Endothelial cell of umbilical vein (primary cell): ENCODE measurements around the gene SDC3. TPM values are rescaled to one million over a fixed set of nuclear protein-coding genes. Genes with fewer than 3 reads are reported as not detected.

ENCODE experiments used
- BruUV-seq: library from RNA; stranded (reverse); fragments of 400-500 nt; replicated peaks from 2 replicates; lab custom pipeline; 2021; lab: Mats Ljungman, UMichigan
- CTCF ChIA-PET: fragments of 300-600, 350-600 bp; sonication (Branson Sonifier 250); formaldehyde crosslinking; loops from one replicate; lab custom pipeline; 2021; ENCODE audit warnings: antibody characterized with exemption, inconsistent platforms; lab: Charles Lee
- POLR2A ChIA-PET: fragments of 300-600, 350-600 bp; sonication (Branson Sonifier 250); formaldehyde crosslinking; loops from one replicate; lab custom pipeline; 2021; ENCODE audit warnings: antibody characterized with exemption, inconsistent platforms; lab: Charles Lee
- DNase-seq: peaks from one replicate; pipeline ENCODE4 v3.0.0-alpha.2; 2011; ENCODE audit warnings: low read depth, low spot score
- FAIRE-seq: peaks from 2 replicates; lab custom pipeline; 2011; peaks lifted over from hg19 to GRCh38; lab: Jason Lieb, UNC
- H2AFZ ChIP-seq: 2 replicates; pipeline ENCODE4 v1.6.0; 2012; ENCODE audit warnings: low read depth, low read length, control low read depth, inconsistent platforms
- H3K27ac ChIP-seq: 2 replicates; pipeline ENCODE4 v1.5.1; 2011; ENCODE audit warnings: low read depth, mild to moderate bottlenecking, control low read depth, low read length, moderate library complexity; ENCODE audit not compliant: insufficient read depth
- H3K27me3 ChIP-seq, 2 experiments: 2 replicates each; pipeline versions ENCODE4 v1.6.0 to v1.6.1; 2011; ENCODE audit warnings: low read length in 2 of 2, mixed read lengths in 1 of 2; ENCODE audit not compliant: control insufficient read depth in 2 of 2, insufficient read depth in 2 of 2
- H3K36me3 ChIP-seq, 2 experiments: 2 replicates in 1 of 2; 3 replicates in 1 of 2; pipeline ENCODE4 v1.5.1; 2011; ENCODE audit warnings: low read length in 2 of 2, mild to moderate bottlenecking in 1 of 2, moderate library complexity in 1 of 2; ENCODE audit not compliant: control insufficient read depth in 2 of 2, insufficient read depth in 2 of 2; ENCODE audit errors: extremely low read depth in 1 of 2
- H3K4me1 ChIP-seq: 3 replicates; pipeline ENCODE4 v1.5.1; 2011; ENCODE audit warnings: mild to moderate bottlenecking, low read length; ENCODE audit not compliant: control insufficient read depth, insufficient read depth; ENCODE audit errors: extremely low read depth
- H3K4me2 ChIP-seq: 2 replicates; pipeline ENCODE4 v1.6.1; 2011; ENCODE audit warnings: low read length, control low read depth, mixed read lengths; ENCODE audit not compliant: insufficient read depth
- H3K4me3 ChIP-seq, 3 experiments: fragments of 200-600 bp in 1 of 3; sonication (generic), shearing (Covaris generic) in 1 of 3; replicated peaks in 1 of 3; 2 replicates each; pipeline ENCODE4 v1.5.1; 2011 to 2016; ENCODE audit warnings: control low read depth in 3 of 3, low read length in 3 of 3, mild to moderate bottlenecking in 2 of 3, inconsistent platforms in 1 of 3, low read depth in 1 of 3, moderate library complexity in 1 of 3; ENCODE audit not compliant: insufficient read depth in 1 of 3
- H3K79me2 ChIP-seq: 2 replicates; pipeline ENCODE4 v1.6.0; 2012; ENCODE audit warnings: low read length, inconsistent platforms; ENCODE audit not compliant: control insufficient read depth, insufficient read depth
- H3K9ac ChIP-seq: replicated peaks from 2 replicates; pipeline ENCODE3; 2011; ENCODE audit warnings: low read length, control low read depth; ENCODE audit not compliant: insufficient read depth; ENCODE audit errors: extremely low read depth
- H3K9me1 ChIP-seq: replicated peaks from 3 replicates; pipeline ENCODE4 v1.6.0; 2011; ENCODE audit warnings: mild to moderate bottlenecking, low read length; ENCODE audit not compliant: control insufficient read depth, insufficient read depth; ENCODE audit errors: extremely low read depth
- H3K9me3 ChIP-seq: replicated peaks from 2 replicates; pipeline ENCODE4 v1.5.1; 2012; ENCODE audit warnings: low read length, inconsistent platforms; ENCODE audit not compliant: control insufficient read depth, insufficient read depth
- H4K20me1 ChIP-seq: replicated peaks from 2 replicates; pipeline ENCODE3; 2011; ENCODE audit warnings: mild to moderate bottlenecking, low read length; ENCODE audit not compliant: control insufficient read depth, insufficient read depth; ENCODE audit errors: extremely low read depth
- CTCF ChIP-seq, 2 donors: IDR thresholded peaks; 1 replicate in 1 of 2; 2 replicates in 1 of 2; pipeline ENCODE4 v1.5.1; 2011; ENCODE audit warnings: low read length in 2 of 2, mild to moderate bottlenecking in 2 of 2, moderate library complexity in 2 of 2, control low read depth in 1 of 2, inconsistent platforms in 1 of 2, low read depth in 1 of 2; ENCODE audit not compliant: insufficient read depth in 1 of 2; ENCODE audit errors: extremely low read depth in 1 of 2
- EZH2 ChIP-seq: IDR thresholded peaks from 2 replicates; pipeline ENCODE4 v1.6.1; 2012; ENCODE audit warnings: borderline replicate concordance, low read depth, mild to moderate bottlenecking, moderate library complexity, low read length, inconsistent platforms; ENCODE audit not compliant: severe bottlenecking
- FOS ChIP-seq: IDR thresholded peaks from 2 replicates; pipeline ENCODE4 v1.6.1; 2011; ENCODE audit warnings: mild to moderate bottlenecking, low read length, moderate library complexity, borderline replicate concordance; ENCODE audit not compliant: insufficient read depth
- GATA2 ChIP-seq: IDR thresholded peaks from 2 replicates; pipeline ENCODE4 v1.7.0; 2011; ENCODE audit warnings: low read depth, mild to moderate bottlenecking, moderate library complexity, mixed read lengths, low read length; ENCODE audit not compliant: insufficient read length, insufficient read depth
- JUN ChIP-seq: IDR thresholded peaks from 2 replicates; pipeline ENCODE4 v1.6.1; 2011; ENCODE audit warnings: borderline replicate concordance, low read depth; ENCODE audit not compliant: insufficient read length, insufficient read depth
- MAX ChIP-seq: IDR thresholded peaks from 2 replicates; pipeline ENCODE4 v1.6.1; 2011; ENCODE audit not compliant: insufficient read depth, insufficient read length
- MYC ChIP-seq: IDR thresholded peaks from one replicate; pipeline ENCODE4 v1.6.1; 2011; ENCODE audit warnings: mild to moderate bottlenecking, low read depth, low read length
- POLR2A ChIP-seq: IDR thresholded peaks from 2 replicates; pipeline ENCODE4 v1.6.1; 2012; ENCODE audit warnings: low read depth, mild to moderate bottlenecking, control low read depth, low read length
- POLR2AphosphoS5 ChIP-seq: IDR thresholded peaks from 2 replicates; pipeline ENCODE4 v1.6.1; 2012; ENCODE audit warnings: low read depth, mild to moderate bottlenecking, control low read depth, low read length, moderate library complexity; ENCODE audit not compliant: insufficient read depth
- dilution Hi-C: fragments of 300-500 bp; cut with MboI; formaldehyde crosslinking; loops from one replicate; pipeline ENCODE4 v1.15.0; 2019; ENCODE audit warnings: low sequenced_read_pairs; ENCODE audit not compliant: extremely low pct_ligation_motif_present
- intact Hi-C: fragments of 100-400 bp; cut with micrococcal nuclease; formaldehyde crosslinking; loops from one replicate; pipeline ENCODE4 v1.10.0; 2022
- polyA plus RNA-seq, 4 experiments: library from polyadenylated mRNA; depleted of rRNA in 3 of 4; stranded (reverse) in 3 of 4; unstranded in 1 of 4; fragments of >200 nt; gene quantifications; 2 replicates each; pipeline versions ENCODE4 v1.2.1 to v1.2.3, GENCODE V29; 2011 to 2012; ENCODE audit warnings: missing spikeins in 1 of 4
- total RNA-seq: library from RNA; stranded (reverse); gene quantifications from 2 replicates; pipeline ENCODE4 v1.2.3, GENCODE V29; 2021

Gene SDC3
- total and polyA plus RNA-seq, 2 donors (not counting 3 experiments of a cell fraction or from before 2014, with no cell fraction given), result 7.1 to 25.9 TPM

GRCh38 chr1:30855686-30856259, 52.8 kb downstream of the SDC3 start:
- dilution Hi-C loops (no loop called here), intact Hi-C loops (loop anchor here (1.0 kb wide), 1 partner anchor 54 kb away; no protein-coding TSS in a partner anchor)
- no peaks in the 10 kb centered on the region for H3K9me1 ChIP-seq
- no peaks in the 10 kb centered on the region for H3K9me3 ChIP-seq
- H3K9ac ChIP-seq, result no peak overlapping the region
- H3K4me2 ChIP-seq, result no peak overlapping the region
- FAIRE-seq (no peak), DNase-seq (no peak)
- peaks cover 6 to 8% of the 10 kb centered on the region in 2 experiments for H3K27me3 ChIP-seq
- no peak for TF ChIP-seq MAX
- no peak for TF ChIP-seq MYC
- no peak for TF ChIP-seq POLR2AphosphoS5
- no peak for TF ChIP-seq FOS
- TF ChIP-seq JUN, result no peak
- TF ChIP-seq CTCF (IDR thresholded peaks at IDR 0.05; ENCODE audit: extremely low read depth in 1 of 2, insufficient read depth in 1 of 2, low read depth in 1 of 2, low read length in 2 of 2), result no peak
- no peak for TF ChIP-seq EZH2
- no peak for TF ChIP-seq POLR2A
- no peak for TF ChIP-seq GATA2
- no peak overlapping the region for H2AFZ ChIP-seq
- ChIA-PET CTCF (interaction anchor here (1.0 to 4.1 kb wide), 5 partner anchors 11 to 76 kb away, joined by 3 to 32 read pairs (median 3); no protein-coding TSS in a partner anchor), POLR2A (no interaction called here)
- no TSS peak for BruUV-seq
- no peak overlapping the region for H3K27ac ChIP-seq
- H3K4me1 ChIP-seq, result peaks cover 3% of the 10 kb centered on the region
- no peak overlapping the region for H3K4me3 ChIP-seq
- no peaks in the 10 kb centered on the region for H4K20me1 ChIP-seq
- H3K79me2 ChIP-seq, result no peaks in the 10 kb centered on the region
- no peaks in the 10 kb centered on the region for H3K36me3 ChIP-seq
